Measurements from ENCODE around the gene TP53AIP1.
A peak's percentile ranks its signal among the peaks of the same experiment; 100 is the strongest.

Gene TP53AIP1

GRCh38 chr11:128905345-128906184 lies 37.1 kb downstream of the TP53AIP1 start:
- ATAC-seq (peak; percentile 61), DNase-seq (peak; percentile 58)

DNA sequence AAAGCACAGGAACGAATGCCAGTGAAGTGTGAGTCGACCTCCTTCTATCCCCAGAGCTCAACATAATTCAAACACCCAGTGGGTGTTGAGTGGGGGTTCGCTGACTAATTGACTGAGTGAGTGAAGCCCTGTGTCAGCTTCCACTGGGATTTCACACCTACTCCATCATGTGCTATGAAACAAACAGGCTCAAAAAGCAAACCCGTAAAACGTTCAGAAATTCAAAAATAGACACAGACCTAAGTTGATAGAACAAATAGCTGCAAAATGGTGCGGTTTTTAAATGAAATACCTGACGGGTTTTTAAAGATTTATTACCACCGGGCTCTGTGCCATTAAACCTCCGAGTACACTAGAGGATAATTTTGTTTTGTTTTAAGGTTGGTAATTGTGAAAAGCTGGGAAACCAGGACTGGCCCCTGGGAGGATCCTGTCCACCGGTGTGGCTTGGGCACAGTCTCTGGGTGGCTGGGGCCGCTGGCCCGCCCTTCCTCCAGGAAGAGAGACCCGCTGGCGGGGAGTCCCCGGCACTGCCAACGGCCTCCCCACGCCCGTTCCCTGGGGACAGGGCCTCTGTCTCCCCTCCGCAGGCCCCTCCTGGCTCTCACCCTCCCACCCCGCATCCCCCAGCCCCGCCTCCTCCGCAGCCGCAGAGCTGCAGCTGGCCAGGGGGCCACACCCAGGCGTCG lies 37.9 kb downstream of the TP53AIP1 start:
- DNase-seq: no peak
- ATAC-seq: peak; percentile 14

- DNase-seq (no peak), ATAC-seq (no peak)
Measured at GRCh38 chr11:128904303-128904655, 38.4 kb downstream of the TP53AIP1 start.

- ATAC-seq: no peak
- DNase-seq: no peak
Measured at GRCh38 chr11:128903248-128904061, 39.2 kb downstream of the TP53AIP1 start.

DNA sequence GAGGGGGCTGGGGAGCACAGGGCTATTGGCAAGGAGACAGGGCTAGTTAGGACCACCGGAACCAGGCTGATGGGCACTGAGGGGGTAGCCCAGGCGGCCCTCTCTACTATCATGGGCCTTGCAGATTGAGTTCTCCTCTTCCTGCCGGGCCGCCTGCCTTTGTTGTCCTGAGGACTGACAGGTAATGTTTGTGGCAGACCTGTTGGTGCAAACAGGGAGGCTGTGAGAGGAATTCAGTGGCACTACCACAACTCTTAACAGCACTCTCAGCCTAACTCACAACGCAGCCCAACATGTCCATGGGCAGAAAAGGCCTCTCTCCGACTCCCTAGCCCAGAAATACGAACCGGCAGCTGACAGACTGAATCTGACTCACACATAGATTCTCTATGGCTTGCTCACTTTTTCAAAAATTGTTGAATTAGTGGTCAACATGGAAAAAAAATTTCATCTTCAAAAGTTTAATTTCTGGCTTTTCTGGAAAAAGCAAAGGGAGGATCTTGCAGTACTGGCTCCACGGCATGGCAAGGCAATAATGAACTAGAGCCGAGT lies 40.1 kb downstream of the TP53AIP1 start:
- no peak for ATAC-seq
- no peak for DNase-seq

DNA sequence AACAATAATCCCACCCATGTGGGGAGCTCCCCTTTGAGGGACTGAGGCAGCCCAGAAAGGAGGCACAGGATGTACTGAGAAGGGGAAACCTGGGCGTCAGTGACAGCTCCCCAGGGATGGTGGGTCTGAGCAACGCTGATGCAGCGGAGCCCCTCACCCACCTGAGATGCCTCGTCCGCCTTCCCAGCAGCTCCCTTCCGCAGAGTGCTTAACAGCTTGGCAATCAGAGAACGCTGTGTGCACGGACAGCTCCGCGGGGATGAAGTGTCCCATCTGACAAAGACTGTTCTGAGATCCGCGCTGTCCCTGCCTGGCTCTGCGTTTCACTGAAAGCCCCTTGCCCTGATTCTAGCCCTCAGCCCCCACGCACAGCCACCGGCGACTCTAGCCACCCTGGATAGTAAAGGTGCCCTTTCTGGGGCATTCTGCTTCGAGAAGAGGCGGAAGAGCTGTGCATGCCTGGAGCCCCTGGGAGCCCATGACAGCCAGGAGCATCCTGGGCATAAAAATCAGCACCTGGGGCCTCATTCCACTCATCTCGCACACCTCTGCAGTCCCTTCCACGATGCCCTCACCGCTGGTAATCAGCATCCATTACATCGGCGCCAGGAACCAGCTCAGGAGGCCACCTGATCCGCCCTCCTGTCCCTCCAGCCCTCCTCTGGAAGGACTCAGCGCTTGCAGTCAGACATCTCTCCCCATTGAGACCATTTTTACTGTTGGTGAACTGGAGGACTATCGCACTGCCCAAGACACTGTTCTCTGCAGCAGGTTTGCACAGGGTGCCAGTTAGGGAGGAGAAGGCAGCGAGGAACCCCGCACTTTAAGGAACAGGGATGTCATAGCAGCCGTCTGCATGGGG lies 40.8 kb downstream of the TP53AIP1 start:
- ATAC-seq: no peak
- no peak for DNase-seq

DNA sequence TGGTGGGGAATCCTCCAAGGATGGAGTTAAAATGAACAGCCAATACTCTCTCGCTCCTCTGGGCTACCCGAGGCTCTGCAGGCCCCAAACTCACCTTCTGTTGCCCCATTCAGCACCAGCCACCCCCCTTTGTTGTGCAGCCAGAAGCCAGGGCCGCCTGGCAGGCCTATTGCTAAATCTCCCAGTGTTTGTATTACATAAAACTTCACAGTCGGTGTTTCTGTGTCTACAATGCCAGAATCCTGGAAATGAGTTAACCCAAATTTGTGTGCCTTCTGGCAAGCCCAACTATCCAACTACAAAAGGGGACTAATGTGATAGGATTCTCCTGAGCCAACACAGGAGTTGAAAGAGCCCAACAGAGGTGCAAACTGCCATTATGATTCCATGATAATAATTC lies 42.2 kb downstream of the TP53AIP1 start:
- no peak for DNase-seq
- no peak for ATAC-seq

DNA sequence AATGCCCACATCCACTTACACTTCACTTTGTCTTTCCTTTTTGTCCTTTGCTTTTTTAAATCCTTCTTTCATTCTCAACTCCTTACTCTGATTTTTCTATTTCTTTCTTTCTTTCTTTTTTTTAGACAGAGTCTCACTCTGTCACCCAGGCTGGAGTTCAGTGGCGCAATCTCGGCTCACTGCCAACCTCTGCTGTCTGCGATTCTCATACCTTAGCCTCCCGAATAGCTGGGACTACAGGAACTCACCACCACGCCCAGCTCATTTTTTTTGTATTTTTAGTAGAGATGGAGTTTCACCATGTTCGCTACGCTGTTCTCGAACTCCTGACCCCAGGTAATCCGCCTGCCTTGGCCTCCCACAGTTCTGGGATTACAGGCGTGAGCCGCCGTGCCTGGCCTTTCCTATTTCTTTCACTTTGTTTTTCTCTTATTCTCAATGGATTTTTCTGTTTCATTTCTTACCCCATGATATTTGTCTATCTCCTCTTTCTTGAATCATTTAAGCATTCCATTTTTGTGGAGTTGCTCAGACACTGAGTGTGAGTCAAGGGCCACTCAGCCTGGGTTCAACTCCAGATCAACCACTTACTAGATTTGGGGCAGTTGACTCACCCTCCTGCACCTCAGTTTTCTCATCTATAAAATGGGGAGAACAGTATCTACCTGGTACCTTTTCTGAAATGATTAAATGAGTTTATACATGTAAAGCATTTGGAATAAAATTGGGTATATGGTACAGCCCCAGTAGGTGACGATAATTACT lies 43.9 kb downstream of the TP53AIP1 start:
- DNase-seq (no peak), ATAC-seq (no peak)

DNA sequence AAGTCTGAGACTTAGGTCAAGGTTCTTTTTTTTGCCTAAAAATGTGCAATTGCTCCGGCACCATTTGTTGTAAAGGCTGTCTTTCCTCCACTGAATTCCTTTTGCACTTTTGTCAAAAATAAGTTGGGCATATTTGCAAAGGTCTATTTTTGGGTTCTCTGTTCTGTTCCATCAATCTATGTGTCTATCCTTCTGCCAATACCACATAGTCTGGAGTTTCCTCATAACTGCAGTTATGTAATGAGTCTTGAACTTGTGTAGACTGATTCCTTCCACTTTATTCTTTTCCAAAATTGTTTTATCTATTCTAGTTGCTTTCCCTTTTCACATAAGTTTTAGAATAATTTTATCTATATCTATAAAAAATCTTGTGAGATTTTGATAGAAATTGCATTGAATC lies 44.8 kb downstream of the TP53AIP1 start:
- DNase-seq: no peak
- no peak for ATAC-seq

- ATAC-seq (no peak), DNase-seq (no peak)
Measured at GRCh38 chr11:128896356-128896755, 46.3 kb downstream of the TP53AIP1 start.

DNA sequence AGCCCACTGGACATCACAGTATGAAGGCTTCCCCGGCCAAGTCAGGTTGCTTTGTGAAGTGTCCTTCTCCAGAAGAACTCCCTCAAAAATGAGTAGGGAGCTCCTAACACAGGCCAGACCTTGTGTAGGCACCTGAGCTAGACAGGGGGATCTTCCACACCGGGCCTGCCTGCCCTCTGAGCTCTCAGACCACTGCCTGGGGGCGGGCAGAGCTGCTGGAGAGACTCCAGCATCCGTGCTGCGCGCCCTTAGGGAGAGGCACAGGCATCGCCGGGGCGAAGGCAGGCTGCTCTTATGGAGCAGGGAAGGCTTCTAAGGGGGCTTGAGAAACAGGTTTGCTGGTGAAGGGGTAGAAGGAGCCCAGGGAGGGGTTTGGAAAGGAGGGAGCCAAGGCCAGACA lies 47.1 kb downstream of the TP53AIP1 start:
- DNase-seq (no peak), ATAC-seq (no peak)

- ATAC-seq (no peak), DNase-seq (no peak)
Measured at GRCh38 chr11:128894685-128895084, 48.0 kb downstream of the TP53AIP1 start.

- ATAC-seq (no peak), DNase-seq (no peak)
Measured at GRCh38 chr11:128894286-128894681, 48.4 kb downstream of the TP53AIP1 start.

- DNase-seq (no peak), ATAC-seq (no peak)
Measured at GRCh38 chr11:128893578-128894285, 48.9 kb downstream of the TP53AIP1 start.

- ATAC-seq (no peak), DNase-seq (no peak)
Measured at GRCh38 chr11:128892866-128893565, 49.7 kb downstream of the TP53AIP1 start.

GRCh38 chr11:128891913-128892398 lies 50.7 kb downstream of the TP53AIP1 start:
- DNase-seq (no peak), ATAC-seq (no peak)

DNA sequence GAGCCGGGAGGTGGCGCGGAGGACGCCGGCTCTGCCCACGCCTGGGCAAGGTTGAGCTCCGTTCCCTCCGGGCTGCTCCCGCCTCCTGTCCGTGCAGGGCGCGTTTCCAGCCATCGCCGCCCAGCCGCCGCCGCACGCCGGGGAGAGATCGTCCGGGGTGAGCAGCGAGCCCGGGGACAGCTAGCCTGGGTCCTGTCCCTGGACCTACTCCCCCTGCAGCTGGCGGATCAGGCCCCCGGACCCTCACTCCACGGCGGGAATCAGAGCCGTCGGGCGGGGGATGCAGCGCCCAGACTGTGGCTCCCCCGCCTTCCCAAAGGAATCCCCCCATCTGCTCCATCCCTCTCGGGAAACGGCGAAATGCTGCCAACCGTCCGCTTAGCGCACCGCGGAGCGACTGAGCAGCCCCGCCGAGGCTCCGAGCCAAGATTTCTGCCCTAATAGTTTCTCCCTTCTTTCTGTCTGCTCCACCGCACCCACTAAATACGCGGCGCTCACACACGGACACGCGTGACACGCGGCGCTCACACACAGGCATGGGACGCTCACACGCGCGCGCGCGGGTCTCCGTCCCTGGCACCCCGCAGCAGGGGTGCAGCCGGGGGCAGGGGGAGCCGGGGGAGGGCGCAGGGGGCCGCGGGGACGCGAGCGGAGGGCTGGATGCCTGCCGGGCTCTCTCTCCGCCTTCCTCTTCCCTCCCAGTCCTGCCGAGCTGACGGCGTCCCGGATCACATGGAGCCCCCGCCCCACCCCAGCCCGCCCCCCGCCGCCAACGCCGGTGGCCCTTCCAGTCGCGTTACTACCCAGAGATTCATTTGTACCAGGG lies 51.9 kb downstream of the TP53AIP1 start, which contains the start of gene KCNJ5:
KCNJ5 (plus strand) TSS at position 814 of the 826 bp plus-strand sequence. CDS start 19,918 bp downstream, outside the sequence.
- ATAC-seq (no peak), DNase-seq (no peak)

DNA sequence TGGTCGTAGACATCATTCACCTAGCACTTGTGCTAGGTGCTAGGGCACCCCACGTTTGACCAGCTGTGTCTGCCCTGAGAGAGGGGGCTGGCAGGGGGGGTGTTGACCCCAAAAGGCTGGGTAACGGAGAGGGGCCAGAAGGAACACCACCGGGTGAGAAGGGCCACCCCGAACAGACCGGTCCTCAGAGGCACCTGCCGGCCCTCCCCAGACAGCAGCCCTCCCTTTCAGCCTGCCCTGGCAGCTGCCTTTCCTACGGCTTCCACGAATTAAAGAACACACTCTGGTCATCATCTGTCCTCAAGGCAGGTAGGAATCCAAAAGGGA lies 52.5 kb downstream of the TP53AIP1 start:
- ATAC-seq (no peak), DNase-seq (no peak)
